Measurements from ENCODE around the gene HMX2.

HMX2 gene

DNA sequence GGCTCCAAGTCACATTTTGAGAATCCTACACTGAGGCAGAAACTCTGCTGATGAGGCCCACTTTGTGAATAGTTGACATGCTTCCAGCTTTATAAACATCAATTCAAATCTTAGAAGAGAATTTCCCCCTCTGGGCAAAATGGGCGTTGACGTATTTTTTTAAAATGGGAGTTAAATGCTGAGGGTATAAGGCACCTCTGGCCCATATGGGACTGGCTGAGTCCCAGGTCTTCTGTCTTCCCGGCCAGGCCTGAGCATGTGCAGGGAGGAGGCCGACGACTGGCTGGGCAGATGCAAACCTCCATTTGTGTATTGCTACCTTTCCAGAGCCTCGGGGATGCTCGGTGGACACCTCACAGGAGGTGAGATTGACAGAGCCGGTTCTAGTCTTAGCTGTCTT lies 44.0 kb downstream of the HMX2 start:
- DNase-seq (ENCODE audit: low read depth, low spot score), result no peak

DNA sequence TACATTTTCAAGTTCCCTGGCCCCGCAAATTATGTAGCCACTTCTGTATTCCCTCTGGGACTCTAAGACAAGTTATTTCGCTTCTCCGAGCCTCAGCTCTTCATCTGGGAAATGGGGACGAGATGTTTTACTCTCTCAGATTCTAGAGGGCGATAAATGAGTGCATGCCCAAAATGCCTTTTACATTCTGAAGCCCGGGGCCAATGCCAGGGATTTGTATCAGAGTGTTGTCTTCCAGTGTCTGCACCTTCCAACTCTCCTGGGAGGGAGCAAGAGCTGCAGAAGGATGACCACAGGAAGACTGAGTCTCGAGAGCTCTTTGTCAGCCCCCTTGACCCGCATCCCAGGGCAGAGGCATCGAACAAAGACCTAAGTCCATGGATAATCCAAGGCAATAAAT lies 46.1 kb downstream of the HMX2 start:
- DNase-seq (ENCODE audit: low read depth, low spot score), result no peak

All from activated naive CD8-positive, alpha-beta T cell treated with anti-CD3 and anti-CD28 coated beads, Interleukin-2, amount 50 U/mL, for 16 hours (primary cell).